Psoas muscle (tissue), 8 donors: ENCODE results near the gene MAS1L. TPM values are rescaled to one million over a fixed set of nuclear protein-coding genes. Genes with fewer than 3 reads are reported as not detected.

Experiments
- ATAC-seq, 4 donors: fragments of 200-7000 bp; cut with Tn5 transposase; one replicate each; pipeline ENCODE4 v1.9.1; 2020; ENCODE audit warnings: moderate library complexity in 3 of 4, mild to moderate bottlenecking in 2 of 4
- DNase-seq, 2 donors: peaks; one replicate each; pipeline ENCODE4 v3.0.0-alpha.2; 2020
- H3K27ac ChIP-seq: fragments of 200-600 bp; one replicate; pipeline ENCODE4 v1.8.0; 2022
- H3K27me3 ChIP-seq, 3 donors: fragments of 200-600 bp in 1 of 3; one replicate each; pipeline versions ENCODE4 v1.6.1 to v1.8.0; 2013 to 2022; ENCODE audit warnings: low read length in 2 of 3, mild to moderate bottlenecking in 2 of 3, moderate library complexity in 1 of 3; ENCODE audit not compliant: insufficient read depth in 3 of 3
- H3K36me3 ChIP-seq, 2 donors: fragments of 200-600 bp in 1 of 2; one replicate each; pipeline versions ENCODE4 v1.6.1 to v1.8.0; 2013 to 2022; ENCODE audit warnings: low read depth in 1 of 2, mild to moderate bottlenecking in 1 of 2, moderate library complexity in 1 of 2; ENCODE audit not compliant: insufficient read depth in 1 of 2
- H3K4me1 ChIP-seq: fragments of 200-600 bp; one replicate; pipeline ENCODE4 v1.8.0; 2022
- H3K4me3 ChIP-seq: fragments of 200-600 bp; one replicate; pipeline ENCODE4 v1.8.0; 2022; ENCODE audit warnings: mild to moderate bottlenecking
- H3K9me3 ChIP-seq: fragments of 200-600 bp; one replicate; pipeline ENCODE4 v1.8.0; 2022
- WGBS, 3 donors: extraction: QIAGEN DNeasy Blood & Tissue Kit; methylation state at CpG; one replicate each; pipeline versions ENCODE4 v1.1.6 to v1.1.7; 2013; 5-methylcytosine and 5-hydroxymethylcytosine counted together
- intact Hi-C, 2 donors: fragments of 100-400 bp; cut with DNase I; formaldehyde crosslinking; loops; one replicate each; pipeline versions ENCODE4 v1.11.0 to v1.14.2; 2022
- polyA plus RNA-seq, 3 donors: library from polyadenylated mRNA; stranded (reverse); fragments of 200-250 nt; gene quantifications; one replicate each; pipeline ENCODE4 v1.2.3, GENCODE V29; 2013
- total RNA-seq, 4 donors: library from RNA; stranded (reverse); fragmentation: NEBNext Ultra II Directional in 2 of 4; extraction: Animal tissue kit (Norgen Biotek cat#: 25700) in 2 of 4; gene quantifications; one replicate each; pipeline versions ENCODE4 v1.2.1 to v1.2.4, GENCODE V29; 2021 to 2023
- TF ChIP-seq, protein P1 (sequence below): fragments of 200-600 bp; IDR thresholded peaks from one replicate; pipeline ENCODE4 v1.8.0; 2022; ENCODE audit warnings: antibody characterized with exemption
- donor health status: healthy with polysubstance abuse.
- donor health status: DM: no; HTN: no; CAD: no; lungs with moderate emphysema.
- donor health status: Bipolar disorder and iron deficiency.
- donor health status: healthy.
- donor health status: DM: yes; HTN: yes; CAD: no.
- donor health status: DM: no; HTN: no; CAD: no.
- donor health status: DM: no; HTN: no; CAD: no.
- donor health status: DM: yes; HTN: yes; CAD: no.

The MAS1L gene
- total and polyA plus RNA-seq, 7 donors = not detected

DNA sequence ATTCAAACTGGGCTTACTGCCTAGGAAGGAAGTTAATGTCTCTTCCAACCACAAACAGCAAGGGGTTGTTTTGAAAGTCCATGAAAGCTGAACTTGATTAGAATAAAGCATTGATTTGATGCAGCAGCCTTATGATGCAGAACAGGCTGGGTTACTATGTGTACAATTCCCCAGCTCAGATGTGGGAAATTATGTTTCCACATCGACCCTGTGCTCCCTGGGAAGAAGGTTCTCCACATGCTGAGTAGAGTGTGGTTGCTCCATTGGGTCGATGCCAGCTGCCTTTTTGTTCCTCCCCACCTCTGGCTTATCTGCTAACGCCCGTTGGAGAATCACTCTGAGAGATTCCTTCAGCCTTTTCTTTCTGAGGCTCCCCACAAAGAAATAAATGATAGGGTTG, 1.2 kb downstream of the MAS1L start:
- H3K4me1 ChIP-seq = no peaks in the 10 kb centered on the region
- no peak for ATAC-seq
- DNase-seq = no peak
- 62 to 73% (median 63%) methylated on average over 4 of the region's 4 CpGs for WGBS, 3 donors
- TF ChIP-seq, protein P1, sequence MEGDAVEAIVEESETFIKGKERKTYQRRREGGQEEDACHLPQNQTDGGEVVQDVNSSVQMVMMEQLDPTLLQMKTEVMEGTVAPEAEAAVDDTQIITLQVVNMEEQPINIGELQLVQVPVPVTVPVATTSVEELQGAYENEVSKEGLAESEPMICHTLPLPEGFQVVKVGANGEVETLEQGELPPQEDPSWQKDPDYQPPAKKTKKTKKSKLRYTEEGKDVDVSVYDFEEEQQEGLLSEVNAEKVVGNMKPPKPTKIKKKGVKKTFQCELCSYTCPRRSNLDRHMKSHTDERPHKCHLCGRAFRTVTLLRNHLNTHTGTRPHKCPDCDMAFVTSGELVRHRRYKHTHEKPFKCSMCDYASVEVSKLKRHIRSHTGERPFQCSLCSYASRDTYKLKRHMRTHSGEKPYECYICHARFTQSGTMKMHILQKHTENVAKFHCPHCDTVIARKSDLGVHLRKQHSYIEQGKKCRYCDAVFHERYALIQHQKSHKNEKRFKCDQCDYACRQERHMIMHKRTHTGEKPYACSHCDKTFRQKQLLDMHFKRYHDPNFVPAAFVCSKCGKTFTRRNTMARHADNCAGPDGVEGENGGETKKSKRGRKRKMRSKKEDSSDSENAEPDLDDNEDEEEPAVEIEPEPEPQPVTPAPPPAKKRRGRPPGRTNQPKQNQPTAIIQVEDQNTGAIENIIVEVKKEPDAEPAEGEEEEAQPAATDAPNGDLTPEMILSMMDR = no peak
- no peaks in the 10 kb centered on the region for H3K36me3 ChIP-seq
- H3K27me3 ChIP-seq = peaks cover 0 to 2% (median 0%) of the 10 kb centered on the region in 3 donors
- H3K9me3 ChIP-seq = no peaks in the 10 kb centered on the region
- intact Hi-C loops = no loop called here
- no peak overlapping the region for H3K4me3 ChIP-seq
- no peak overlapping the region for H3K27ac ChIP-seq

DNA sequence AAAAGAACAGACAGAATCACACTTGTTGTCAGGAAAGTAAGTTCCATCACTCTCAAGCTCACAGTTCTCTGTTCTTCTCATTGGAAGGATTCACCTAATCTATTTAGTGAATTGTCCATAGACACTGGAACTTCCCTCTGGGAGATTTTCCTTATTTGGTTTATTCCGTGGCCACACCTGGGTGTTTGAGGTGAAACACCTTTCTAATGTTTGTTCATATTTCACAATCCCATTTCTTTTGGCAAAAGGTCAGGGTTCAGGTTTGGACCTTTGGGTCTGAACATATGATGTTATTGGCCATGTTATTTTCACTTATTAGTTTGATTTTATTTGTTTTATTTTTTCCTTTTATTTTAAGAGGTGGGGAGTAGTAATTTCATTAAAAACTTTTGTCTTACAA, 4.0 kb downstream of the MAS1L start:
- no peak overlapping the region for H3K27ac ChIP-seq
- no peaks in the 10 kb centered on the region for H3K4me1 ChIP-seq
- ATAC-seq = no peak
- H3K36me3 ChIP-seq = no peaks in the 10 kb centered on the region
- WGBS, 3 donors = 65 to 80% (median 76%) methylated on average over 1 of the region's 1 CpG
- intact Hi-C loops = no loop called here
- TF ChIP-seq, protein P1 = no peak
- H3K9me3 ChIP-seq = no peaks in the 10 kb centered on the region
- no peak overlapping the region for H3K4me3 ChIP-seq
- DNase-seq = no peak
- peaks cover 0 to 2% (median 0%) of the 10 kb centered on the region in 3 donors for H3K27me3 ChIP-seq

DNA sequence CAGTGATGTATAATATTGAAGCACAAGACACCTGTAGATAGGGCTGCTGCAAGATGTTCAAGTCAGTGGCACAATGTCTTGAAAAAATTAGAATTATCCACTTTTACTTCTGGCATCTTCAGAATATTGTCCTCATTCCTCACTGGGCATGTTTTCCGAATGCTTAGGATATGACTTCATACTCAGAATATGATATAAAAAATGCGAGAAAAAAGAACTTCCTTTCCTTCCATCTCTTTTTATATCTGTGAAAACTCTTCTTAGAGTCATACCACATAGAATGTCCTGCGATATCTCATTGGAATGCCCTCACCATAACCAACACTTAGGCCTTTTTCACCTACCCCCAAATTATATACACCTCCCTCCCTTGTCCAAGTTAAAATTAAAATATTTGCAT, 4.6 kb downstream of the MAS1L start:
- no peak for DNase-seq
- TF ChIP-seq, protein P1 = no peak
- Histone ChIP-seq H3K4me3 (no peak overlapping the region), H3K4me1 (no peaks in the 10 kb centered on the region), H3K27ac (no peak overlapping the region), H3K36me3 (no peaks in the 10 kb centered on the region), H3K27me3 (peaks cover 0 to 2% (median 0%) of the 10 kb centered on the region in 3 donors), H3K9me3 (no peaks in the 10 kb centered on the region)
- intact Hi-C loops = no loop called here
- ATAC-seq = no peak
- WGBS, 3 donors = 59 to 78% (median 59%) methylated on average over 3 of the region's 3 CpGs

DNA sequence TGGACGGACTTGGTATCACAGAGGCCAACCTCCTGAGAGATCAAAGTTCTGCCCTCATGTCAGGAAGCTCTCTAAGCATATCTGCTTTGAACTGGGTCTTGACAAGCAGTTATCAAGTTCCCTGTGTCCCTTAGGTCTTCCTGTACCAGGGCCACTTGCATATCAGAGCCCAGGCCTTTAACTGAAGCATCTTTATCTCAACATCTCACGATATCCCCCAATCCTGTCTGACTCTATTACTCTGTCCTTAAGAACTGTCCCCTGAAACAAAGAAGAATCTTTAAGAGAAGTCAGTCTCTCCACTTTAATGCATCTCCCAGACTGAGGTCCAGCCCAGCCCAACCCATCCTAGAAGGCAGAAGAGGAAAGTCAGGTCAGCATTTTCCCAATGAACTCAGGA, 8.2 kb downstream of the MAS1L start:
- H3K9me3 ChIP-seq = no peaks in the 10 kb centered on the region
- DNase-seq (no peak), ATAC-seq (no peak)
- intact Hi-C loops = no loop called here
- 69 to 77% (median 73%) methylated on average over 2 of the region's 2 CpGs for WGBS, 3 donors
- TF ChIP-seq, protein P1 = no peak
- H3K36me3 ChIP-seq = no peaks in the 10 kb centered on the region
- no peaks in the 10 kb centered on the region for H3K4me1 ChIP-seq
- H3K4me3 ChIP-seq = no peak overlapping the region
- H3K27ac ChIP-seq = no peak overlapping the region
- no peaks in the 10 kb centered on the region for H3K27me3 ChIP-seq

DNA sequence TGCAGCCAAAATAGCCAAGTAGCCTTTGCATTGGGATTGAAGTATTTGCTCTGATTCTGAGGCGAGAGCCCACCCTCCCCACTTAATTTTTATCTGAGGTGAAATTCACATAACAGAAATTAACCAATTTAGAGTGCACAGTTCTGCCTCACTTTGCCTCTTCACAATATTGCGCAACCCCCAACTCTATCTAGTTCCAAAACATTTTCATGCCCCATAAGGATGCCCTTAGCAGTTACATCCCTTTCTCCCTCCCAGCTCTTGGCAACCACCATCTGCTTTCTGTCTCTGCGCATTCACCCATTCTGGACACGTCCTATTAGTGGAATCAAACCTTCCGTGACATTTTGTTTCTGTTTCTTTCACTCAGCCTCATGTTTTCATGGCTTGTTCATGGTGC, 9.0 kb downstream of the MAS1L start:
- WGBS, 3 donors = 55 to 72% (median 70%) methylated on average over 5 of the region's 5 CpGs
- no peak overlapping the region for H3K4me3 ChIP-seq
- intact Hi-C loops = no loop called here
- TF ChIP-seq, protein P1 = no peak
- no peaks in the 10 kb centered on the region for H3K27me3 ChIP-seq
- no peak for DNase-seq
- no peak overlapping the region for H3K27ac ChIP-seq
- no peaks in the 10 kb centered on the region for H3K4me1 ChIP-seq
- ATAC-seq = no peak
- H3K9me3 ChIP-seq = no peaks in the 10 kb centered on the region
- H3K36me3 ChIP-seq = no peaks in the 10 kb centered on the region
